Transverse colon (tissue), 4 donors: ENCODE measurements around the gene COL13A1.

Source experiments
- POLR2A ChIP-seq: fragments of 450-650 bp; IDR thresholded peaks from one replicate; pipeline ENCODE4 v1.6.1; 2016; ENCODE audit warnings: antibody characterized with exemption, mild to moderate bottlenecking, moderate library complexity
- POLR2AphosphoS5 ChIP-seq, 3 donors: sonication (generic); formaldehyde crosslinking; IDR thresholded peaks; one replicate each; pipeline ENCODE4 v1.6.1; 2016; ENCODE audit warnings: antibody characterized with exemption in 3 of 3
- TF ChIP-seq, protein P1 (sequence below), 5 experiments: fragments of 200-600 bp in 3 of 5; fragments of 450-650 bp in 2 of 5; sonication (generic) in 3 of 5; IDR thresholded peaks; 1 replicate in 2 of 5; 2 replicates in 3 of 5; pipeline ENCODE4 v1.5.1; 2016 to 2017; ENCODE audit warnings: antibody characterized with exemption in 5 of 5, inconsistent platforms in 3 of 5, mild to moderate bottlenecking in 2 of 5, moderate library complexity in 1 of 5

DNA sequence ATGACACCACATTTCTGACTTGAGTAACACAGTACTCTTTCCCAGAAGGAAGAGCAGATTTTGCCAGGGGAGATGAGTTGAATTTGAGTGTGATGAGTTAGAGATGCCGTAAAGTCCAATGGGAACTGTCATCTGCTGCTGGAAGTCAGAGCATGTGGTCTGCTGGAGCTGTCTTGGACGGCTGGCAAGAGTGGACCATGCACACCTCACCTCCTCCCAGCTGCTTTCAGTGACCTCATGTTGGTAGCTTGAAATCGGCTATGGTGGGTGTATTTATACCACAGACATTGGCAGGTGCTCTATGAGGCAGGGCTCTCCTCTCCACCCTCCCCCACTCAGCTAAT is 82.3 kb downstream of the COL13A1 start:
- TF ChIP-seq, protein P1, sequence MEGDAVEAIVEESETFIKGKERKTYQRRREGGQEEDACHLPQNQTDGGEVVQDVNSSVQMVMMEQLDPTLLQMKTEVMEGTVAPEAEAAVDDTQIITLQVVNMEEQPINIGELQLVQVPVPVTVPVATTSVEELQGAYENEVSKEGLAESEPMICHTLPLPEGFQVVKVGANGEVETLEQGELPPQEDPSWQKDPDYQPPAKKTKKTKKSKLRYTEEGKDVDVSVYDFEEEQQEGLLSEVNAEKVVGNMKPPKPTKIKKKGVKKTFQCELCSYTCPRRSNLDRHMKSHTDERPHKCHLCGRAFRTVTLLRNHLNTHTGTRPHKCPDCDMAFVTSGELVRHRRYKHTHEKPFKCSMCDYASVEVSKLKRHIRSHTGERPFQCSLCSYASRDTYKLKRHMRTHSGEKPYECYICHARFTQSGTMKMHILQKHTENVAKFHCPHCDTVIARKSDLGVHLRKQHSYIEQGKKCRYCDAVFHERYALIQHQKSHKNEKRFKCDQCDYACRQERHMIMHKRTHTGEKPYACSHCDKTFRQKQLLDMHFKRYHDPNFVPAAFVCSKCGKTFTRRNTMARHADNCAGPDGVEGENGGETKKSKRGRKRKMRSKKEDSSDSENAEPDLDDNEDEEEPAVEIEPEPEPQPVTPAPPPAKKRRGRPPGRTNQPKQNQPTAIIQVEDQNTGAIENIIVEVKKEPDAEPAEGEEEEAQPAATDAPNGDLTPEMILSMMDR (IDR thresholded peaks at IDR 0.05): no peak
- TF ChIP-seq POLR2A (no peak), POLR2AphosphoS5 (IDR thresholded peaks at IDR 0.05) (no peak)
